Endothelial cell of umbilical vein (primary cell): ENCODE results near the gene SLC5A12. TPM values are rescaled to one million over a fixed set of nuclear protein-coding genes. Genes with fewer than 3 reads are reported as not detected.

Source experiments
- BruUV-seq: library from RNA; stranded (reverse); fragments of 400-500 nt; replicated peaks from 2 replicates; lab custom pipeline; 2021; lab: Mats Ljungman, UMichigan
- CTCF ChIA-PET: fragments of 300-600, 350-600 bp; sonication (Branson Sonifier 250); formaldehyde crosslinking; loops from one replicate; lab custom pipeline; 2021; ENCODE audit warnings: antibody characterized with exemption, inconsistent platforms; lab: Charles Lee
- POLR2A ChIA-PET: fragments of 300-600, 350-600 bp; sonication (Branson Sonifier 250); formaldehyde crosslinking; loops from one replicate; lab custom pipeline; 2021; ENCODE audit warnings: antibody characterized with exemption, inconsistent platforms; lab: Charles Lee
- DNase-seq: peaks from one replicate; pipeline ENCODE4 v3.0.0-alpha.2; 2011; ENCODE audit warnings: low read depth, low spot score
- FAIRE-seq: peaks from 2 replicates; lab custom pipeline; 2011; peaks lifted over from hg19 to GRCh38; lab: Jason Lieb, UNC
- H2AFZ ChIP-seq: 2 replicates; pipeline ENCODE4 v1.6.0; 2012; ENCODE audit warnings: low read depth, low read length, control low read depth, inconsistent platforms
- H3K27ac ChIP-seq: 2 replicates; pipeline ENCODE4 v1.5.1; 2011; ENCODE audit warnings: low read depth, mild to moderate bottlenecking, control low read depth, low read length, moderate library complexity; ENCODE audit not compliant: insufficient read depth
- H3K27me3 ChIP-seq, 2 experiments: 2 replicates each; pipeline versions ENCODE4 v1.6.0 to v1.6.1; 2011; ENCODE audit warnings: low read length in 2 of 2, mixed read lengths in 1 of 2; ENCODE audit not compliant: control insufficient read depth in 2 of 2, insufficient read depth in 2 of 2
- H3K36me3 ChIP-seq, 2 experiments: 2 replicates in 1 of 2; 3 replicates in 1 of 2; pipeline ENCODE4 v1.5.1; 2011; ENCODE audit warnings: low read length in 2 of 2, mild to moderate bottlenecking in 1 of 2, moderate library complexity in 1 of 2; ENCODE audit not compliant: control insufficient read depth in 2 of 2, insufficient read depth in 2 of 2; ENCODE audit errors: extremely low read depth in 1 of 2
- H3K4me1 ChIP-seq: 3 replicates; pipeline ENCODE4 v1.5.1; 2011; ENCODE audit warnings: mild to moderate bottlenecking, low read length; ENCODE audit not compliant: control insufficient read depth, insufficient read depth; ENCODE audit errors: extremely low read depth
- H3K4me2 ChIP-seq: 2 replicates; pipeline ENCODE4 v1.6.1; 2011; ENCODE audit warnings: low read length, control low read depth, mixed read lengths; ENCODE audit not compliant: insufficient read depth
- H3K4me3 ChIP-seq, 3 experiments: fragments of 200-600 bp in 1 of 3; sonication (generic), shearing (Covaris generic) in 1 of 3; replicated peaks in 1 of 3; 2 replicates each; pipeline ENCODE4 v1.5.1; 2011 to 2016; ENCODE audit warnings: control low read depth in 3 of 3, low read length in 3 of 3, mild to moderate bottlenecking in 2 of 3, inconsistent platforms in 1 of 3, low read depth in 1 of 3, moderate library complexity in 1 of 3; ENCODE audit not compliant: insufficient read depth in 1 of 3
- H3K79me2 ChIP-seq: 2 replicates; pipeline ENCODE4 v1.6.0; 2012; ENCODE audit warnings: low read length, inconsistent platforms; ENCODE audit not compliant: control insufficient read depth, insufficient read depth
- H3K9ac ChIP-seq: replicated peaks from 2 replicates; pipeline ENCODE3; 2011; ENCODE audit warnings: low read length, control low read depth; ENCODE audit not compliant: insufficient read depth; ENCODE audit errors: extremely low read depth
- H3K9me1 ChIP-seq: replicated peaks from 3 replicates; pipeline ENCODE4 v1.6.0; 2011; ENCODE audit warnings: mild to moderate bottlenecking, low read length; ENCODE audit not compliant: control insufficient read depth, insufficient read depth; ENCODE audit errors: extremely low read depth
- H3K9me3 ChIP-seq: replicated peaks from 2 replicates; pipeline ENCODE4 v1.5.1; 2012; ENCODE audit warnings: low read length, inconsistent platforms; ENCODE audit not compliant: control insufficient read depth, insufficient read depth
- H4K20me1 ChIP-seq: replicated peaks from 2 replicates; pipeline ENCODE3; 2011; ENCODE audit warnings: mild to moderate bottlenecking, low read length; ENCODE audit not compliant: control insufficient read depth, insufficient read depth; ENCODE audit errors: extremely low read depth
- EZH2 ChIP-seq: IDR thresholded peaks from 2 replicates; pipeline ENCODE4 v1.6.1; 2012; ENCODE audit warnings: borderline replicate concordance, low read depth, mild to moderate bottlenecking, moderate library complexity, low read length, inconsistent platforms; ENCODE audit not compliant: severe bottlenecking
- FOS ChIP-seq: IDR thresholded peaks from 2 replicates; pipeline ENCODE4 v1.6.1; 2011; ENCODE audit warnings: mild to moderate bottlenecking, low read length, moderate library complexity, borderline replicate concordance; ENCODE audit not compliant: insufficient read depth
- GATA2 ChIP-seq: IDR thresholded peaks from 2 replicates; pipeline ENCODE4 v1.7.0; 2011; ENCODE audit warnings: low read depth, mild to moderate bottlenecking, moderate library complexity, mixed read lengths, low read length; ENCODE audit not compliant: insufficient read length, insufficient read depth
- JUN ChIP-seq: IDR thresholded peaks from 2 replicates; pipeline ENCODE4 v1.6.1; 2011; ENCODE audit warnings: borderline replicate concordance, low read depth; ENCODE audit not compliant: insufficient read length, insufficient read depth
- MYC ChIP-seq: IDR thresholded peaks from one replicate; pipeline ENCODE4 v1.6.1; 2011; ENCODE audit warnings: mild to moderate bottlenecking, low read depth, low read length
- POLR2A ChIP-seq: IDR thresholded peaks from 2 replicates; pipeline ENCODE4 v1.6.1; 2012; ENCODE audit warnings: low read depth, mild to moderate bottlenecking, control low read depth, low read length
- POLR2AphosphoS5 ChIP-seq: IDR thresholded peaks from 2 replicates; pipeline ENCODE4 v1.6.1; 2012; ENCODE audit warnings: low read depth, mild to moderate bottlenecking, control low read depth, low read length, moderate library complexity; ENCODE audit not compliant: insufficient read depth
- dilution Hi-C: fragments of 300-500 bp; cut with MboI; formaldehyde crosslinking; loops from one replicate; pipeline ENCODE4 v1.15.0; 2019; ENCODE audit warnings: low sequenced_read_pairs; ENCODE audit not compliant: extremely low pct_ligation_motif_present
- intact Hi-C: fragments of 100-400 bp; cut with micrococcal nuclease; formaldehyde crosslinking; loops from one replicate; pipeline ENCODE4 v1.10.0; 2022
- polyA plus RNA-seq, 4 experiments: library from polyadenylated mRNA; depleted of rRNA in 3 of 4; stranded (reverse) in 3 of 4; unstranded in 1 of 4; fragments of >200 nt; gene quantifications; 2 replicates each; pipeline versions ENCODE4 v1.2.1 to v1.2.3, GENCODE V29; 2011 to 2012; ENCODE audit warnings: missing spikeins in 1 of 4
- total RNA-seq: library from RNA; stranded (reverse); gene quantifications from 2 replicates; pipeline ENCODE4 v1.2.3, GENCODE V29; 2021
- TF ChIP-seq, protein P1 (sequence below): IDR thresholded peaks from 2 replicates; pipeline ENCODE4 v1.6.1; 2011; ENCODE audit not compliant: insufficient read depth, insufficient read length
- TF ChIP-seq, protein P2 (sequence below), 2 donors: IDR thresholded peaks; 1 replicate in 1 of 2; 2 replicates in 1 of 2; pipeline ENCODE4 v1.5.1; 2011; ENCODE audit warnings: low read length in 2 of 2, mild to moderate bottlenecking in 2 of 2, moderate library complexity in 2 of 2, control low read depth in 1 of 2, inconsistent platforms in 1 of 2, low read depth in 1 of 2; ENCODE audit not compliant: insufficient read depth in 1 of 2; ENCODE audit errors: extremely low read depth in 1 of 2

The SLC5A12 gene
- total and polyA plus RNA-seq, 2 donors (not counting 3 experiments of a cell fraction or from before 2014, with no cell fraction given), result not detected

DNA sequence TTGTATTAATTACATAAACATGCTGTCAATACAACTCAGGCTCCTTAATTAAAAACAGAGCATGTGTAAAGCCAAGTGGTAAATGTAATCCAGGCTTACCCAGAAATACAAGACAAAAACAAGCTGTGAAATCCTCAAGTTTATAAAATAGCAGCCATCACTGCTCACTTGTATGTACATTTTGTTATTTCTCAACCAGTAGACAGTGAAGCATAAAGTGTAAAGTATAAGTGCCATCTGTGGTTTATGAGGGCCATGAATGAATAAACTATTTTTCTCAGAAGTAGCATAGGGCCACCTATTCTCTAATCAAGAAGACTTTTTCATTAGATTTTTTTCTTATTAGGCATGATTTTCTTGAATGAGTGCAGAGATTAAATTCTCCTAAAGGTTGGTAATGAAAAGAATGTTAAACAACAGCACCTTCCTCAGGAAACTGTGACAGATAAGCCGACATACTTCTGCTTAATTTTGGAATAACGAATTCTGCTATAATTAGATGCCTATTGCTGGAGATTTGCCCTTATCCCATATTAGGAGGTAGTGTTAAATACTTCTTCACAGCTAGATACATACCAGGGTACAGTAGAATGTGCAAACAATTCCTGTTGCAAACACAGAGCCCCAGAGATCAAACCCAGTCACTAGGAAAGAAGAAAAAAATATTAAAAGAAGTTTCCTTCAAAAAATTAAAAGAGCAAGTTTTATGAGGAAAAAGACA lies 13.0 kb downstream of the SLC5A12 start:
- no peak overlapping the region for H3K9ac ChIP-seq
- H3K79me2 ChIP-seq, result no peaks in the 10 kb centered on the region
- H3K36me3 ChIP-seq, result no peaks in the 10 kb centered on the region
- H3K9me3 ChIP-seq, result no peaks in the 10 kb centered on the region
- CTCF ChIA-PET, result no interaction called here
- H4K20me1 ChIP-seq, result no peaks in the 10 kb centered on the region
- no peak for DNase-seq
- POLR2A ChIA-PET, result no interaction called here
- no peak overlapping the region for H3K27ac ChIP-seq
- H3K4me3 ChIP-seq, result no peak overlapping the region
- intact Hi-C loops, result no loop called here
- H3K4me1 ChIP-seq, result no peaks in the 10 kb centered on the region
- FAIRE-seq, result no peak
- BruUV-seq, result no TSS peak
- H3K4me2 ChIP-seq, result no peak overlapping the region
- no peaks in the 10 kb centered on the region for H3K27me3 ChIP-seq
- TF ChIP-seq MYC (no peak), EZH2 (no peak), JUN (no peak), POLR2AphosphoS5 (no peak), GATA2 (no peak), POLR2A (no peak), FOS (no peak)
- TF ChIP-seq, protein P1, sequence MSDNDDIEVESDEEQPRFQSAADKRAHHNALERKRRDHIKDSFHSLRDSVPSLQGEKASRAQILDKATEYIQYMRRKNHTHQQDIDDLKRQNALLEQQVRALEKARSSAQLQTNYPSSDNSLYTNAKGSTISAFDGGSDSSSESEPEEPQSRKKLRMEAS, result no peak
- TF ChIP-seq, protein P2, sequence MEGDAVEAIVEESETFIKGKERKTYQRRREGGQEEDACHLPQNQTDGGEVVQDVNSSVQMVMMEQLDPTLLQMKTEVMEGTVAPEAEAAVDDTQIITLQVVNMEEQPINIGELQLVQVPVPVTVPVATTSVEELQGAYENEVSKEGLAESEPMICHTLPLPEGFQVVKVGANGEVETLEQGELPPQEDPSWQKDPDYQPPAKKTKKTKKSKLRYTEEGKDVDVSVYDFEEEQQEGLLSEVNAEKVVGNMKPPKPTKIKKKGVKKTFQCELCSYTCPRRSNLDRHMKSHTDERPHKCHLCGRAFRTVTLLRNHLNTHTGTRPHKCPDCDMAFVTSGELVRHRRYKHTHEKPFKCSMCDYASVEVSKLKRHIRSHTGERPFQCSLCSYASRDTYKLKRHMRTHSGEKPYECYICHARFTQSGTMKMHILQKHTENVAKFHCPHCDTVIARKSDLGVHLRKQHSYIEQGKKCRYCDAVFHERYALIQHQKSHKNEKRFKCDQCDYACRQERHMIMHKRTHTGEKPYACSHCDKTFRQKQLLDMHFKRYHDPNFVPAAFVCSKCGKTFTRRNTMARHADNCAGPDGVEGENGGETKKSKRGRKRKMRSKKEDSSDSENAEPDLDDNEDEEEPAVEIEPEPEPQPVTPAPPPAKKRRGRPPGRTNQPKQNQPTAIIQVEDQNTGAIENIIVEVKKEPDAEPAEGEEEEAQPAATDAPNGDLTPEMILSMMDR (IDR thresholded peaks at IDR 0.05; ENCODE audit: extremely low read depth in 1 of 2, insufficient read depth in 1 of 2, low read depth in 1 of 2, low read length in 2 of 2), result no peak
- no peak overlapping the region for H2AFZ ChIP-seq
- no peaks in the 10 kb centered on the region for H3K9me1 ChIP-seq
- dilution Hi-C loops, result no loop called here
